DND-41 (cell line): ENCODE results near the gene MRM3.
A peak's percentile ranks its signal among the peaks of the same experiment; 100 is the strongest.

Experiments
- ATAC-seq: fragments of 200-7000 bp; cut with Tn5 transposase; 3 replicates; pipeline ENCODE4 v1.9.1; 2021; ENCODE audit warnings: low read depth; ENCODE audit not compliant: insufficient read depth
- DNase-seq: peaks from one replicate; pipeline ENCODE4 v3.0.0-alpha.2; 2020
- H2AFZ ChIP-seq: 2 replicates; pipeline ENCODE4 v1.6.0; 2012; ENCODE audit warnings: low read depth, low read length
- H3K27ac ChIP-seq: 2 replicates; pipeline ENCODE4 v1.5.1; 2012; ENCODE audit warnings: low read length, inconsistent platforms
- H3K27me3 ChIP-seq: fragments of 200-600 bp; sonication (generic); 2 replicates; pipeline ENCODE4 v1.6.0; 2012; ENCODE audit warnings: low read length, mild to moderate bottlenecking, inconsistent platforms; ENCODE audit not compliant: insufficient read depth, poor library complexity
- H3K36me3 ChIP-seq: 2 replicates; pipeline ENCODE4 v1.5.1; 2012; ENCODE audit warnings: low read length, inconsistent platforms; ENCODE audit not compliant: insufficient read depth
- H3K4me1 ChIP-seq: 2 replicates; pipeline ENCODE4 v1.5.1; 2012; ENCODE audit warnings: mild to moderate bottlenecking, low read length; ENCODE audit not compliant: insufficient read depth
- H3K4me2 ChIP-seq: 2 replicates; pipeline ENCODE4 v1.6.0; 2012; ENCODE audit warnings: mild to moderate bottlenecking, moderate library complexity, low read length, inconsistent platforms; ENCODE audit not compliant: insufficient read depth
- H3K4me3 ChIP-seq, 2 experiments: fragments of 200-600 bp in 1 of 2; shearing (Covaris generic) in 1 of 2; 2 replicates each; pipeline ENCODE4 v1.5.1; 2012 to 2016; ENCODE audit warnings: inconsistent platforms in 2 of 2, low read length in 2 of 2, mild to moderate bottlenecking in 2 of 2, low read depth in 1 of 2, moderate library complexity in 1 of 2
- H3K79me2 ChIP-seq: 2 replicates; pipeline ENCODE4 v1.6.0; 2012; ENCODE audit warnings: low read length, inconsistent platforms; ENCODE audit not compliant: insufficient read depth
- H3K9ac ChIP-seq: 2 replicates; pipeline ENCODE4 v1.6.0; 2012; ENCODE audit warnings: low read depth, mild to moderate bottlenecking, inconsistent platforms, low read length, moderate library complexity
- H3K9me3 ChIP-seq: 2 replicates; pipeline ENCODE4 v1.5.1; 2012; ENCODE audit warnings: low read length, moderate library complexity, mild to moderate bottlenecking, inconsistent platforms; ENCODE audit not compliant: insufficient read depth, severe bottlenecking
- H4K20me1 ChIP-seq: 2 replicates; pipeline ENCODE4 v1.6.0; 2012; ENCODE audit warnings: low read length; ENCODE audit not compliant: insufficient read depth
- EZH2 ChIP-seq: IDR thresholded peaks from 3 replicates; pipeline ENCODE4 v1.6.1; 2012; ENCODE audit warnings: borderline replicate concordance, low read depth, mild to moderate bottlenecking, moderate library complexity, low read length, inconsistent platforms; ENCODE audit not compliant: severe bottlenecking
- TF ChIP-seq, protein P1 (sequence below): IDR thresholded peaks from 2 replicates; pipeline ENCODE4 v1.5.1; 2012; ENCODE audit warnings: borderline replicate concordance, low read length, moderate library complexity, mild to moderate bottlenecking; ENCODE audit not compliant: poor library complexity, severe bottlenecking; ENCODE audit errors: extremely low read depth

Gene MRM3

GRCh38 chr17:751269-752001 is 30.7 kb upstream of the MRM3 start:
- ATAC-seq (peak; percentile 53), DNase-seq (peak; percentile 66)
- Histone ChIP-seq H3K9ac (peak overlapping the region; percentile 97), H3K79me2 (peaks cover 53% of the 10 kb centered on the region), H3K4me2 (peak overlapping the region; percentile 90), H3K27me3 (no peaks in the 10 kb centered on the region), H3K9me3 (no peaks in the 10 kb centered on the region), H3K36me3 (peaks cover 32% of the 10 kb centered on the region), H3K27ac (peak overlapping the region; percentile 91), H2AFZ (peak overlapping the region; percentile 86), H3K4me1 (peaks cover 35% of the 10 kb centered on the region), H4K20me1 (peaks cover 37% of the 10 kb centered on the region), H3K4me3 (peak overlapping the region; percentile 74 to 96)
- TF ChIP-seq, protein P1, sequence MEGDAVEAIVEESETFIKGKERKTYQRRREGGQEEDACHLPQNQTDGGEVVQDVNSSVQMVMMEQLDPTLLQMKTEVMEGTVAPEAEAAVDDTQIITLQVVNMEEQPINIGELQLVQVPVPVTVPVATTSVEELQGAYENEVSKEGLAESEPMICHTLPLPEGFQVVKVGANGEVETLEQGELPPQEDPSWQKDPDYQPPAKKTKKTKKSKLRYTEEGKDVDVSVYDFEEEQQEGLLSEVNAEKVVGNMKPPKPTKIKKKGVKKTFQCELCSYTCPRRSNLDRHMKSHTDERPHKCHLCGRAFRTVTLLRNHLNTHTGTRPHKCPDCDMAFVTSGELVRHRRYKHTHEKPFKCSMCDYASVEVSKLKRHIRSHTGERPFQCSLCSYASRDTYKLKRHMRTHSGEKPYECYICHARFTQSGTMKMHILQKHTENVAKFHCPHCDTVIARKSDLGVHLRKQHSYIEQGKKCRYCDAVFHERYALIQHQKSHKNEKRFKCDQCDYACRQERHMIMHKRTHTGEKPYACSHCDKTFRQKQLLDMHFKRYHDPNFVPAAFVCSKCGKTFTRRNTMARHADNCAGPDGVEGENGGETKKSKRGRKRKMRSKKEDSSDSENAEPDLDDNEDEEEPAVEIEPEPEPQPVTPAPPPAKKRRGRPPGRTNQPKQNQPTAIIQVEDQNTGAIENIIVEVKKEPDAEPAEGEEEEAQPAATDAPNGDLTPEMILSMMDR: no peak
- no peak for TF ChIP-seq EZH2

DNA sequence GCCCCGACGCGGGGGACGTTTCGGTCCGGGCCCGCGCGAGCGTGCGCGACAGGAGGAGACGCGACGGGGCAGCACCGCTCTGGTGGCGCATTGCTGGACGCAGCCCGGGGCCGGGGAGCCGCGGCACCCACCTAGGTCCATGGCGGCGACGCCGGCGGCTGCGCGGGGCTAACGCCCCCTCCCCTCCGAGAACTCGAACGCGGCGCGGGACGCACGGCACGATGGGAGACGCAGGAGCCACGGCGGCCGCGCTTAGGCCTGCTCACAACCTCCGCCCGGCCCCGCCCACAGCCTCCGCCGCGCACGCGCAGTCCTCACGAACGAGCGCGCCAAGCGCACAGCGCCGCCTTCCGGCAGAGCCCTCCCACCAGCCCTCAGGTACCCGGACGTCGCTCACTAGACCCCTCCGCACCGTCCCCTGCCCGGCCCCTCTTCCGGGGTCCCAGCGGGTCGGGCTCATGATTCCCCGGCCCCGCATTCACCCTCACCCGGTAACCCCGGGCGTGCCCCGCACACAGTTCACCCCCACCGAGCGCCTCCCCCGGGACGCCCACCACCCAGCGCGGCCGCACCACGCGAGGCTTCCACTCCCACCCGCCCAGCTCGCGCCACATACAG is 30.0 kb upstream of the MRM3 start, which contains the start of gene GEMIN4:
TSS of gene GEMIN4 (minus strand) at position 263 of the 618 bp plus-strand sequence. CDS start at position 141, 122 bp downstream.
- H3K36me3 ChIP-seq: peaks cover 32% of the 10 kb centered on the region
- peaks cover 31% of the 10 kb centered on the region for H4K20me1 ChIP-seq
- peak within 1 kb of the TSS; percentile 90 for H3K4me2 ChIP-seq
- no peaks in the 10 kb centered on the region for H3K9me3 ChIP-seq
- H3K4me3 ChIP-seq: peak within 1 kb of the TSS; percentile 74 to 96
- ATAC-seq: peak; percentile 87
- H3K79me2 ChIP-seq: peaks cover 46% of the 10 kb centered on the region
- no peaks in the 10 kb centered on the region for H3K27me3 ChIP-seq
- DNase-seq: peak; percentile 97
- no peak for TF ChIP-seq EZH2
- TF ChIP-seq, protein P1: peak; percentile 93
- peaks cover 35% of the 10 kb centered on the region for H3K4me1 ChIP-seq
- peak within 1 kb of the TSS; percentile 97 for H3K9ac ChIP-seq
- H2AFZ ChIP-seq: peak within 1 kb of the TSS; percentile 86
- H3K27ac ChIP-seq: peak within 1 kb of the TSS; percentile 91

DNA sequence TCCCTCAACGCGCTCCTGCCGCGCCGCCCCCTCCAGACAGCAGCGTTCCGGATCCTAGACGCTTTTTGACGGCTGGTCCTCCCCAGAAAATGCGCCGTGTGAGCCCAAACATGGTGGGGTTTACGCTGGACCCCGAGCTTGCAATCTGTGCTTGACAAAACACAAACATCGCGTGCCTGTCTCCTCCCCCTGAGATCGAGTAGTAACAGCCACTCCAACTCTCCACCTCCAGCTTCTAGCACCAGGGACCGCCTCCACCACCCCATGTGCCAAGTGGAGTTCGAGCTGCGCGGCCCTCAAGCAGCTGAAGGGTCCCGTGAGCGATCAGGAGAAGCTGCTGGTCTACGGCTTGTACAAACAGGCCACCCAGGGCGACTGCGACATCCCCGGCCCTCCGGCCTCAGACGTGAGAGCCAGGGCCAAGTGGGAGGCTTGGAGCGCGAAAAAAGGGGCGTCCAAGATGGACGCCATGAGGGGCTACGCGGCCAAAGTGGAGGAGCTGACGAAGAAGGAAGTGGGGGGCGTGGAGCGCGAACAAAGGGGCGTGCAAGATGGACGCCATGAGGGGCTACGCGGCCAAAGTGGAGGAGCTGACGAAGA is 29.4 kb upstream of the MRM3 start:
- peaks cover 25% of the 10 kb centered on the region for H4K20me1 ChIP-seq
- no peaks in the 10 kb centered on the region for H3K27me3 ChIP-seq
- H3K9ac ChIP-seq: peak overlapping the region; percentile 97
- ATAC-seq: peak; percentile 2
- H3K4me2 ChIP-seq: peak overlapping the region; percentile 90
- H3K79me2 ChIP-seq: peaks cover 40% of the 10 kb centered on the region
- peak overlapping the region; percentile 19 to 96; a peak in 3 of 4 replicates for H3K4me3 ChIP-seq
- H3K9me3 ChIP-seq: no peaks in the 10 kb centered on the region
- H3K36me3 ChIP-seq: peaks cover 30% of the 10 kb centered on the region
- H3K27ac ChIP-seq: peak overlapping the region; percentile 79
- DNase-seq: no peak
- TF ChIP-seq, protein P1: no peak
- no peak for TF ChIP-seq EZH2
- H3K4me1 ChIP-seq: peaks cover 35% of the 10 kb centered on the region
- peak overlapping the region; percentile 85 for H2AFZ ChIP-seq
